SKM-1 treated with dmso at 0.1 percent for 144 hours (cell line): ENCODE measurements around the gene ZHX3.
A peak's percentile ranks its signal among the peaks of the same experiment; 100 is the strongest.
"Not testable (repeated sequence)": the region's sequence is repeated elsewhere in the genome, so short reads cannot be mapped to it uniquely, and the experiment has no call there.

Experiments used
- DNase-seq: peaks from one replicate; lab custom pipeline; 2025; ENCODE audit not compliant: unreplicated experiment; lab: John Stamatoyannopoulos, UW

Gene ZHX3

GRCh38 chr20:41139227-41140093 lies 178.1 kb downstream of the ZHX3 start:
- DNase-seq, result no peak

- DNase-seq, result no peak
These were observed 178.9 kb downstream of the ZHX3 start for GRCh38 chr20:41138475-41139226.

- no peak for DNase-seq
These were observed 179.7 kb downstream of the ZHX3 start for GRCh38 chr20:41137614-41138474.

GRCh38 chr20:41136680-41137613 lies 180.6 kb downstream of the ZHX3 start, which contains the start of gene PLCG1:
Gene PLCG1 (plus strand): TSS chr20:41137543. CDS start chr20:41137642, 99 bp downstream.
- peak; percentile 58 for DNase-seq

- DNase-seq, result no peak
These were observed 181.4 kb downstream of the ZHX3 start for GRCh38 chr20:41135888-41136679.

- DNase-seq, result peak; percentile 26
These were observed 182.2 kb downstream of the ZHX3 start for GRCh38 chr20:41135187-41135887.

- DNase-seq, result no peak
These were observed 183.0 kb downstream of the ZHX3 start for GRCh38 chr20:41134362-41135186.

- no peak for DNase-seq
These were observed 183.7 kb downstream of the ZHX3 start for GRCh38 chr20:41133709-41134361.

GRCh38 chr20:41132388-41132775 lies 185.1 kb downstream of the ZHX3 start:
- not testable (repeated sequence) for DNase-seq

GRCh38 chr20:41131594-41132387 lies 185.7 kb downstream of the ZHX3 start:
- DNase-seq, result no peak
